HG02870 (cell line): ENCODE results near the gene OR5B21.

Experiments
- ATAC-seq: cut with Tn5 transposase; IDR thresholded peaks from one replicate; pipeline ENCODE4 v1.9.1; 2021; ENCODE audit warnings: mild to moderate bottlenecking, moderate library complexity; ENCODE audit not compliant: unreplicated experiment

OR5B21 gene

GRCh38 chr11:58508005-58508404 is at the start of gene OR5B21:
TSS of gene OR5B21 (minus strand) at chr11:58508105. CDS start at chr11:58508105, 0 bp downstream.
- ATAC-seq: no peak

- no peak for ATAC-seq
These were observed 41.7 kb upstream of the OR5B21 start for GRCh38 chr11:58549644-58550043.

- ATAC-seq: no peak
These were observed 38.9 kb upstream of the OR5B21 start for GRCh38 chr11:58546841-58547240.

DNA sequence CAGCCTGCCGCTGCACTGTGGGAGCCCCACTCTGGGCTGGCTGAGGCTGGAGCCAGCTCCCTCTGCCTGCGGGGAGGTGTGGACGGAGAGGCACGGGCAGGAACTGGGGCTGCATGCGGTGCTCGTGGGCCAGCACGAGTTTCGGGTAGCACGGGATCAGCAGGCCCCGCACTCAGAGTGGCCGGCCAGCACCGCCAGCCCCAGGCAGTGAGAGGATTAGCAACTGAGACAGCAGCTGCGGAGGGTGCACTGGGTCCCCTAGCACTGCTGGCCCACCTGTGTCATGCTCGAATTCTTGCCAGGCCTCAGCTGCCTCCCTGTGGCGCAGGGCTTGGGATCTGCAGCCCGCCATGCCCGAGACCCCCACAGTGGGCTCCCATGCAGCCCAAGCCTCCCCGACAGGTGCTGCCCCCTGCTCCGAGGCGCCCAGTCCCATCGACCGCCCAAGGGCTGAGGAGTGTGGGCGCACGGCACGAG is 24.0 kb upstream of the OR5B21 start:
- no peak for ATAC-seq

- no peak for ATAC-seq
These were observed 22.3 kb upstream of the OR5B21 start for GRCh38 chr11:58530236-58530635.

DNA sequence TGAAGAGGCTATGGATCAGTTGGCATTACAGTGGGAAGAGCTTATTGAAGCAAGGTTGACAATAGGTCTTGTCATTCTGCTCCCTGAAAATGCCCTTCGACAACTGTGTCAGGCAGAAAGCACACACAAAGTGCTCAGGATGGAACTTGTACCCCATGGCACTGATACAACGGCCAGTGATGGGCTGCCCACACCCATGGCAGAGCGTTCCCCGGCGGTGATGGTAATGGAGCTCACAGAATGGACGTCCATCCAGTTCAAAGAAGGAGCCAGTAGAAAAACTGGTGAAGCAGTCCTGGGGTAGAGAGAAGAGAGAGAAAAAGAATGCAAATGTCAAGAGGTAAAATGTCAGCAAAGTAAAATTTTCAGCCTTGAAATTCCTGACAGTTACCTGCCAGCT is 19.5 kb upstream of the OR5B21 start:
- ATAC-seq: no peak

DNA sequence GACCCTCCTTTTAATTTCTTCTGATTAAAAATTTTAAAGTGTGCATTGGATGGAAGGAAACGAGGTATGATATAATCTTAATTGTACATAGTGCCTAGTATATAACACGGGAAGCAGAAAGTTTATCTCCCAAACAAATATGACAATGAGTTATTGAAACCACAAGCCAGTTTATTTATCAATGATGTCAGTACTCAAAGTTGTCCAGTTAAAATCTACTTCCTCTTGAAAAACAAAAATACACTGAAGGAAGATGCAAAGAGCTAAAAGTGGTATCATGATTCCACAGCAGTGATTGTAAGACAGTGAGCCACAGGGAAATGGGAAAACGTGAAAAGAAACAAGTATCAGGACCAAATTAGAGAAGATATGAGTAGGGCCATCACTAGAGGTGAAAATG is 18.8 kb upstream of the OR5B21 start:
- no peak for ATAC-seq

DNA sequence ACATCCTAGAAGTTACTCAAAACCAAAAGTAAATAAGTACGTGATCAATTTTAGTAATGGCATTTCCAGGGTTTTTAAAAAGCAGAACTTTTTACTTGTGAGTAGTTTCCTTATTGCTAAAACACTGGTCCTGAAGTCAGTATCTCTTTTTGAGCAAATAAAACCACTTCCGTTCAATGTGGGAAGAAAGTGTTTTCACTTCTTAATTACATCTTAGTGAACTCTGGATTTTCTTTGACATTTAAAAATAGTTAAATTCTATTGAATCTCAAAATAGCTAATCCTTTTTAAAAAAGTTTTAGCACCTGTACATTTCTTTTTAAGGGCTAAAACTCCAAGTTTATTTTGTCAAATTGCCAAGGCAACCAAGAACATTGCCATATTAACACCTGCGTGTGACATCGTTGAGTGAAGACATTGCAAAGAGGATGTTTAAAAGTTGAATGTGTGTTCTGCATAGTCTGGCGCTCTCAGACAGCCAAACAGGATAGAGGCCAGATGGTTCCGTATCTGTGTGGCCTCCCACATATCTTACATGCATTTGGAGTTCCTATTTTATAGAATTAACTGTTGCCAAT is 17.2 kb upstream of the OR5B21 start:
- peak; percentile 85 for ATAC-seq

DNA sequence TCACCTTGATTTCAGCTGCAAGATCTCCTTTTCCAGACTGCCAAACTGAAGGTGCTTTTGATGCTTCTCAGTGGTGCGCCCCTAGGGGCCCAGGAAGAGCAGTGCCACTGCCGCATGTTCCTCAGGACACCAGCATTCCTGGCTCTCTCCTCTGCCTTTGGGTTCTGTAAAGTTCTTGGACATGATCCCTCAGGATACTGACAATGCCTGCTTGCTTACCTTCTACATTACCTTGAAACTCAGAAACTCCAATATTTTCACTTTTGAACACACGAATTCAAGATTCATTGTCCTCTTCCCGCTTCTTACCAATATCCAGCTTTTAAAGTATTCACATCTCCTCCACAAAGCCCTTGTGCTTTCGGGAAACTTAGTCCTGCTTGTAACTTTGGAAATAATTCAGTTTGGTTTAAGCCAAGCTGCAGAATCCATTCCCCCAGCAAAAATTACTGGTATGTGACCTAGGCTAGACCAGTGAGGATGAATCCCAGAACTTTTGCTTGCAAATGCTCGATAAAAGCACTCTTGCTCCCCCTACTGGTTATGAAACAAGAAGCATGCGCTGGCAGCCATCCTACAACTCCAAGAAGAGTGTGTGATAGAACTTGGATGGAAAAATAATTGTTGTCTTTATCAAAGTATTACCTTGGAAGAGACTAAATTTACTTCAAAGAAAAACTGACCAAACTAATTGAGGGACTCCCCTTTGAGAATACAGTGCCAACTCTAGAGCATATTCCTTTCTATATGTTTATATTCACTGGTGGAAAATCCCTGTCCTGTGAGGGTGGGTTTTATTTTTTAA is 16.5 kb upstream of the OR5B21 start:
- peak; percentile 26 for ATAC-seq

DNA sequence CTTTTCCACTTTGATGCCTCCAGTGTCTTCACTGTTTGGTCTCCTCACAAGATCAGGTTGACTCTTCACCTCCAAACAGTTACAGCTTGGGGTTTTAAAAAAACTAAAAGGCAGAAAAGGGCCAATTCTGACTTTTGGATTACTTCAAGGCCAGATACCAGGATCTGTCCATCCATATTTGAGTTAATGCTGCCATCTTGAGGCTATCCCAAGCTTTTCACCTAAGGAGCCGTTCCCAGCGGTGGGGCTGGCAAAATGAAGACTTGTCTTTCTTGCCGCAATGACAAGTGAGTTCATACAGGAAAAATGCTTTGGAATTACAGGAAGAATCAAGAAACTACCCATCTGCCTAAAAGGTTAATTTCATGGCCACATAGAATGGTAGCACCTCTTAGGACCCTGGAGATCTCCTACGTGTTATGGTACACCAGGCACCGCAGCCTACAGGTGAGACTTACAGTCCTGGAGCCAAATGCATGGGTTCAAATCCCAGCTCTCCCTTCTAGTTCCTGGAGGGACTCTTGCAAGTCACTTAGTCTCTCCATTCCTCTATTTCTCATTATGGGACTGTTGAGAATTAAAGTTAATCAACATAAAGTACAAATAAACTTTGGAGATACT is 6.0 kb upstream of the OR5B21 start:
- no peak for ATAC-seq

GRCh38 chr11:58511636-58512035 is 3.7 kb upstream of the OR5B21 start:
- ATAC-seq: no peak

GRCh38 chr11:58509748-58510147 is 1.8 kb upstream of the OR5B21 start:
- no peak for ATAC-seq

DNA sequence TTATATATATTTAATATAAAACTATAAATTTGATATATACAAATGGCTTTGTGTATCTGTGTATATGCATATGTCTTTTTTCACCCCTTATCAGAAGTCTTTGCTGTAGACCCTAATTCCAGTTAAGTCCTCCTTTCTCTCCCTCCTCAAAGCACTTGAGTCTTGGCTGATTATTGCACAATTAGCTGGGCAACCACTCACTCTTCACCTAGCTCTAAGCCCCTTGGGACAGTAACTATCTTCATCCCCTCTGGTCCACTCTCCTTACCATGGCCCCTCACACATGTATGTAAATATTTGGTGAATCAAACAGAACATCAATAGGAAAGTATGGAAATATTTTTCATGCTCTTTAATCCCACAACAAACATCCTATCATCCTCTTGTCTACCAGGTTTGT is 909 bp upstream of the OR5B21 start:
- ATAC-seq: no peak

GRCh38 chr11:58507355-58507754 is 550 bp downstream of the OR5B21 start:
- no peak for ATAC-seq

GRCh38 chr11:58506935-58507334 is 970 bp downstream of the OR5B21 start:
- peak; percentile 50 for ATAC-seq

GRCh38 chr11:58505849-58506248 is 2.1 kb downstream of the OR5B21 start:
- ATAC-seq: no peak

DNA sequence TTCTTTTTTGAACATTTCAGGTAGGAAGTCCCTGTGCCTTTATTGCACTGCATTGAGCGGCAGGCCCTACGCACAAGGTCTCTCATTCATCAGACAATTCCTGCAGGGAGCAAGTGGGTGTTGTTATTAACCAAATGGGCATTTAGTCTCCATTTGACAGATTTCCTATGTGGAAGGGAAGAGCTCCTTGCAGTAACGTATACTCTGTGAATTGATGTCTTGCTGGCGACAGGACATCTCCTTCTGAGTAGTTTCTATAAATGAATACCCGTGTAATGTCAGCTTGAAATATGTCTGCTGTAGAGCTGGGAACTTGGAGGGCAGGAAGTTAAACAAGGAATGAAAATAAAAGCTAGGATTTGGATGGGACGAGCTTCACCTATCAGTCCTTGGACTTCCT is 3.7 kb downstream of the OR5B21 start:
- ATAC-seq: no peak

DNA sequence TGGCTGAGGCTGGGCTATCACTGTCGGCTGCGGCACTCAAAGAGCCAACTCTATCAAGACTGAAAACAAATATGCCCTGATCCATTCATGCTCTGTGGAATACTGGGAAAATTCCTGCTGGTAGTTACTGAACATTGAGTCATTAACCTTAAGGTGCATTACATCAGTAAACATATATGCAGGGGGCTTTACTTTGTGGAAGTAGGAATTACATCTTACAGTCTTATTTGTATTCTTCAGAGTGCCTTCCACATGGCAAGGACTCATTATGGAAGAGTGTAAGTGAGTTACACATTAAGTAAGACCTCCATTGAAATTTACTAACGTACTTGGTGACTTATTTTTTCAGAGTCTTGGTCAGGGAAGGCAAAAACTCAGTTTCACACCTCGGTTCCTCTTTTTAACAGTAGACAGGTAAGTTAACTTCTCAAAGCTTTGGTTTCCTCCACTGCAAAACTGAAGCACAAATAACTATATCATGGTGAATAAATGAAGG is 4.5 kb downstream of the OR5B21 start:
- ATAC-seq: peak; percentile 91

DNA sequence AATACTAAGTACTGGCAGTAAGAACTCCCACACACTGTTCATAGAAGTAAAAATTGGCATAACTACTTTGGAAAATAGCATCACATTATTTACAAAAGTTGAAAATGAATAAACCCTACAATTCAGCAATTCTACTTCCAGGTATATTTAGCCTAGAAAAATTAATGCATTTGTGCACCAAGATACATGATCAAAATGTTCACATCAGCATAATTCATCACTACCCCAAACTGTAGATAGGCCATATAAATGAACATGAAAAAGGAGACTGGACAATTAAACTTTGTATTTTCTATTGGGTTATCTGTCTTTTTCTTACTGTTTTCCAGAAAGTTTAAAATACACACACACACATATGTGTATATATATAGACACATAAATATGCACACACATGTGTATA is 5.9 kb downstream of the OR5B21 start:
- no peak for ATAC-seq

GRCh38 chr11:58498464-58498863 is 9.4 kb downstream of the OR5B21 start:
- no peak for ATAC-seq

- no peak for ATAC-seq
These were observed 10.0 kb downstream of the OR5B21 start for GRCh38 chr11:58497951-58498350.

DNA sequence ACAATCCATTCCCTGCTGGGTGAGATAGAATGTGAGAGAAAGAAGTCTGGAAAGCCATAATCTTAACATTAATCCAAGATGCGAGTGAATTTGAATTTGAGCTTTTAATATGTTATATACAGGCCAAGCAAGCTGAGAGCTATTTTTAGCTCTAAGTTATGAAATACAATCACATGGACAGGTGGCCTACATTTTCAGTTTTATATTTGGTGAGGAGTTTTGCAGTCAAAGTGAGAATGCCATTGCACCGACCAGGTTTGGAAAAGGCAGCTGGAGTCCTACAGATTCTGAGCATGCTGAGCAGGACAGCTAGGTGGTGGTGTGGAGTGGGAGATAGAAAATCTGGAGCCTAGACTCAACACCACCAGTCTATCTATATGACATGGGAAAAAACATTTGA is 12.0 kb downstream of the OR5B21 start:
- ATAC-seq: peak; percentile 53
